Stimulated activated CD4-positive, alpha-beta T cell treated with anti-CD3 and anti-CD28 coated beads, Interleukin-1b, Interleukin-23, amount 100 ng/mL, for 48 hours (primary cell): ENCODE measurements around the gene GAR1.
"Not testable (repeated sequence)": the region's sequence is repeated elsewhere in the genome, so short reads cannot be mapped to it uniquely, and the experiment has no call there.

Experiments used
- DNase-seq: peaks from one replicate; pipeline ENCODE4 v3.0.0-alpha.2; 2020

The GAR1 gene

GRCh38 chr4:109847896-109848442 is 32.4 kb downstream of the GAR1 start, which contains the start of gene LRIT3:
LRIT3 (plus strand) TSS chr4:109848107; CDS start chr4:109848202, 95 bp downstream.
- DNase-seq, result no peak

DNA sequence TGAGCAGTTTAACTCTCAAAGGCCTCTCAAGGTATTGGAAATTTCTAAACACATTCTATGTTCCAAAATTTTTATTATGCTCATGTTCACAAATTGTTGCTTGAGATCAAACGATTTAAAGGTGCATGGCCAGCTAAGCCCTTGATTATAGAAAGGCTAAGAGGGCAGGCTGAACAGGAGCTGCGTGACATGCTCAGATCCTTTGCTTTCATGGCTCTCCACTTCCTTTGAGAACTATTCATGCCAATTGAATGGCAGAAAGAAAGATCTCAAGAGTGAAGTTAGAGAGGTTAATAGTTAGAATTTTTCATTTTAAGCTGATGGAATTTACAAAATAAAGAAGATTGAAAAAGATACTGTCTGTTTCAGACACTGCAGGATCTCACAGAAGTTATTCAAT is 32.9 kb downstream of the GAR1 start:
- no peak for DNase-seq

DNA sequence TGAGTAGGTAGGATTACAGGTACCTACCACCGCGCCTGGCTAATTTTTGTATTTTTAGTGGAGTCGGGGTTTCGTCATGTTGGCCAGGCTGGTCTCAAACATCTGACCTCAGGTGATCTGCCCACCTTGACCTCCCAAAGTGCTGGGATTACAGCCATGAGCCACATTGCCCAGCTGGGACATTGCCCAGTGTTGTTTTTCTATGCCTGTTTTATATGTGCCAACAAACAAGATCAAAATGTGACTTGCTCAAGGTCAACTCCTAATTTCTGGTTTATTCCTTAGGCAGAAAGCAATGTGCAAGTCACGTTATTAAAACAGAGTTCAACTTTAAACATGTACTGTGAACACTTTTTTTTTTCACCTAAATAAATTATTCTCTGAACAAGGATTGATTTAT is 35.0 kb downstream of the GAR1 start:
- DNase-seq, result no peak

GRCh38 chr4:109859426-109860300 is 44.1 kb downstream of the GAR1 start:
- DNase-seq, result not testable (repeated sequence)

DNA sequence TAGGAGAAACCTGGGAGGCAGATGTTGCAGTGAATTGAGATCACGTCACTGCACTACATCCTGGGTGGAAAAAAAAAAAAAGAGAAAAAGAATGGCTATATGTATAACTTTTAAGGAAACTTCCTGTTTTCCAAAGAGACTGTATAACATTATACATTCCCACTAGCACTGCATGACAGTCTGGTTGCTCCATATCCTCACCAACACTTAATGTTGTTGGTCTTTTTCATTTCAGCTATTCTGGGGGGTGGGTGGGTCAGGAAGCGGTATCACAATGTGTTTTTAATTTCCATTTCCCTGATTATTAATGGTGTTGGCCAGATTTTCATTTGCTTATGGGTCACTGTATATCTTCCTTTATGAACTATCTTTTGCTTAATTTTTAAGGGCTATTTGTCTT is 45.7 kb downstream of the GAR1 start:
- no peak for DNase-seq

- DNase-seq, result no peak
These were observed 46.5 kb downstream of the GAR1 start for GRCh38 chr4:109861916-109862511.

DNA sequence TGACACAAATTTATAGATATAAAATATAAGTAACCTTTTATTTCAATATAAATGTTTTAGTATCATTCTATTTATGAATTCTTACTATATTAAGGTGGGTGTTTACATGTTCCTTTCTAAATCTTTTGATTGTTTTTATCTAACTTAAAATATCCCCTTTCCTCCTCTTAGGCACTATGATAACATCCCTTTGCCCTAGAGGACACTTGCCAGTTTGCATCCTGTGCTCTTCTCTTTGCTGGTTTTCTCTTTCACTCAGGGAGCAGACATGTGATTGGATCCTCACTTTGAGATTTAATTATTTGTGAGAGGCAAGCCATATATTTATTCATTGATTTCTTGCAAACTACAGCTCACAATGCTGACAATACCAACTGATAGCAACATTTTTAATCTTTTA is 48.6 kb downstream of the GAR1 start:
- DNase-seq, result no peak

GRCh38 chr4:109870061-109870460 is 54.5 kb downstream of the GAR1 start:
- DNase-seq, result no peak

GRCh38 chr4:109872065-109872464 is 56.5 kb downstream of the GAR1 start:
- DNase-seq, result no peak

GRCh38 chr4:109872950-109873656 is 57.5 kb downstream of the GAR1 start:
- DNase-seq, result no peak

DNA sequence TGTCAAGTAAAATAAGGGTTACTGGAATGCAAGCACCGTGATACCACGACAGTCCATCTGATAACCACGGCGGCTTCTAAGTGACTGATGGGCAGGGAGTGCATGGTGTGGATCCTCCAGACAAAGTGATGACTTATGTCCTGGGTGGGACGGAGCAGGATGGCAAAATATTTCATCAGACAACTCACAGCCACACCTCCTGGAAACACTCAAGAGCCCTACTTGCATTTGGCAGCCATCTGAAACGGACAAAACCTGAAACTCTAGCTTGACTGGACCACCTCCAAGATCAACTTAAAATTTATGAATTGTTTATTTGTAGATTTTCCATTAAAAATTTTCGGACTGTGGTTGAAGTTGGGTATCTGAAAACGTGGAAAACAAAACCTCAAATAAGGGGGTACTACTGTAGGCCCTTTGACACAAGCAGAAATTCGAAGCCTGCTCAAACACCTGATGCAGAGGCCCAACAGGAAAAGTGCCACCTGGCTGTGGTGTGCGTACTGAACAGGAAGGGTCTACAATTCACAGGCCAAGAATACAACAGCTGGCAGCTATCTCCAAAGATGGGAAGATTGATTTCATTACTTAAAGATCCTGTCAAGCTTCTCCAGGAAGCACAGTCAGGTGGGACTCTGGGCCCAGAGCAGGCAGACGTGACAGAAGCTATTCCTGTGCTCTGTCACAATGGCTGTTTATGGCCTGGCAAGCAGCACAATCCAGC is 58.4 kb downstream of the GAR1 start:
- DNase-seq, result no peak
